Activated CD8-positive, alpha-beta memory T cell treated with anti-CD3 and anti-CD28 coated beads, Interleukin-2, amount 10 ng/mL, durations not matched to agents 7 days and 5 days (primary cell): ENCODE results near the gene H2BK1. TPM values are rescaled to one million over a fixed set of nuclear protein-coding genes. Genes with fewer than 3 reads are reported as not detected.

Source experiments
- ATAC-seq: fragments of 150-1000 bp; cut with Tn5 transposase; one replicate; pipeline ENCODE4 v1.10.0; 2021; ENCODE audit warnings: moderate library complexity
- CTCF ChIA-PET: fragments of 350-600 bp; sonication (Branson Sonifier 250); formaldehyde crosslinking; loops from one replicate; lab custom pipeline; 2021; ENCODE audit warnings: antibody characterized with exemption; lab: Charles Lee
- DNase-seq: peaks from one replicate; pipeline ENCODE4 v3.0.0-alpha.2; 2020
- H3K27ac Mint-ChIP-seq: one replicate; pipeline ENCODE4 v1.8.0; 2021; ENCODE audit warnings: mild to moderate bottlenecking, mixed read lengths
- H3K27me3 Mint-ChIP-seq: one replicate; pipeline ENCODE4 v1.8.0; 2021; ENCODE audit warnings: mixed read lengths
- H3K36me3 Mint-ChIP-seq: one replicate; pipeline ENCODE4 v1.8.0; 2021; ENCODE audit warnings: mild to moderate bottlenecking, mixed read lengths
- H3K4me1 Mint-ChIP-seq: one replicate; pipeline ENCODE4 v1.8.0; 2021; ENCODE audit warnings: mixed read lengths
- H3K4me3 Mint-ChIP-seq: one replicate; pipeline ENCODE4 v1.8.0; 2021; ENCODE audit warnings: mild to moderate bottlenecking, moderate library complexity, mixed read lengths
- H3K9me3 Mint-ChIP-seq: one replicate; pipeline ENCODE4 v1.8.0; 2022; ENCODE audit warnings: low read depth, mixed read lengths
- total RNA-seq, 2 experiments: library from RNA; stranded (reverse); gene quantifications; one replicate each; pipeline ENCODE4 v1.2.3, GENCODE V29; 2021

H2BK1 gene
- total RNA-seq = not detected

GRCh38 chr7:151210087-151210854, at the start of gene H2BK1:
H2BK1 (minus strand) TSS chr7:151210488; CDS start chr7:151210318, 170 bp downstream.
- Mint-ChIP-seq H3K4me1 (peaks cover 24% of the 10 kb centered on the region), H3K4me3 (no peak within 1 kb of the TSS), H3K9me3 (no peaks in the 10 kb centered on the region), H3K36me3 (peaks cover 12% of the 10 kb centered on the region), H3K27me3 (peaks cover 3% of the 10 kb centered on the region), H3K27ac (no peak within 1 kb of the TSS)
- no peak for DNase-seq
- no peak for ATAC-seq
- CTCF ChIA-PET = no interaction called here

- Mint-ChIP-seq H3K9me3 (no peaks in the 10 kb centered on the region), H3K4me1 (no peaks in the 10 kb centered on the region), H3K4me3 (no peak overlapping the region), H3K27me3 (peaks cover 40% of the 10 kb centered on the region), H3K36me3 (no peaks in the 10 kb centered on the region), H3K27ac (no peak overlapping the region)
- CTCF ChIA-PET = interaction anchor here (0.9 kb wide), 1 partner anchor 12 kb away, joined by 3 read pairs; no protein-coding TSS in a partner anchor
- ATAC-seq = no peak
- DNase-seq = no peak
Observed at GRCh38 chr7:151257990-151258389, 47.7 kb upstream of the H2BK1 start.

GRCh38 chr7:151256410-151257045, 46.2 kb upstream of the H2BK1 start:
- no peak overlapping the region for H3K27ac Mint-ChIP-seq
- DNase-seq (no peak), ATAC-seq (no peak)
- H3K9me3 Mint-ChIP-seq = no peaks in the 10 kb centered on the region
- CTCF ChIA-PET = interaction anchor here (0.7 to 2.3 kb wide), 4 partner anchors 9 to 133 kb away, joined by 3 to 8 read pairs (median 3); no protein-coding TSS in a partner anchor
- H3K4me3 Mint-ChIP-seq = no peak overlapping the region
- H3K27me3 Mint-ChIP-seq = peaks cover 48% of the 10 kb centered on the region
- no peaks in the 10 kb centered on the region for H3K36me3 Mint-ChIP-seq
- H3K4me1 Mint-ChIP-seq = no peaks in the 10 kb centered on the region

GRCh38 chr7:151255390-151255789, 45.1 kb upstream of the H2BK1 start:
- H3K27ac Mint-ChIP-seq = no peak overlapping the region
- H3K9me3 Mint-ChIP-seq = no peaks in the 10 kb centered on the region
- CTCF ChIA-PET = interaction anchor here (0.9 to 2.3 kb wide), 4 partner anchors 13 to 132 kb away, joined by 3 to 8 read pairs (median 3); no protein-coding TSS in a partner anchor
- no peak for DNase-seq
- peaks cover 55% of the 10 kb centered on the region for H3K27me3 Mint-ChIP-seq
- H3K4me1 Mint-ChIP-seq = peaks cover 2% of the 10 kb centered on the region
- ATAC-seq = no peak
- no peaks in the 10 kb centered on the region for H3K36me3 Mint-ChIP-seq
- no peak overlapping the region for H3K4me3 Mint-ChIP-seq

- Mint-ChIP-seq H3K27me3 (peaks cover 61% of the 10 kb centered on the region), H3K9me3 (no peaks in the 10 kb centered on the region), H3K27ac (no peak overlapping the region), H3K4me1 (peaks cover 2% of the 10 kb centered on the region), H3K36me3 (no peaks in the 10 kb centered on the region), H3K4me3 (no peak overlapping the region)
- ATAC-seq = no peak
- CTCF ChIA-PET = interaction anchor here (0.9 to 2.3 kb wide), 4 partner anchors 12 to 131 kb away, joined by 3 to 8 read pairs (median 3); no protein-coding TSS in a partner anchor
- DNase-seq = no peak
Observed at GRCh38 chr7:151254851-151255250, 44.6 kb upstream of the H2BK1 start.

- no peaks in the 10 kb centered on the region for H3K36me3 Mint-ChIP-seq
- H3K27ac Mint-ChIP-seq = no peak overlapping the region
- no peak for ATAC-seq
- CTCF ChIA-PET = interaction anchor here (1.6 kb wide), 1 partner anchor 12 kb away, joined by 3 read pairs; no protein-coding TSS in a partner anchor
- no peak overlapping the region for H3K4me3 Mint-ChIP-seq
- no peak for DNase-seq
- no peaks in the 10 kb centered on the region for H3K9me3 Mint-ChIP-seq
- peaks cover 3% of the 10 kb centered on the region for H3K4me1 Mint-ChIP-seq
- peaks cover 66% of the 10 kb centered on the region for H3K27me3 Mint-ChIP-seq
Observed at GRCh38 chr7:151254316-151254715, 44.0 kb upstream of the H2BK1 start.

- Mint-ChIP-seq H3K4me3 (no peak overlapping the region), H3K4me1 (peaks cover 8% of the 10 kb centered on the region), H3K9me3 (no peaks in the 10 kb centered on the region), H3K27ac (no peak overlapping the region), H3K36me3 (no peaks in the 10 kb centered on the region), H3K27me3 (peaks cover 72% of the 10 kb centered on the region)
- ATAC-seq = no peak
- CTCF ChIA-PET = interaction anchor here (1.0 to 1.4 kb wide), 2 partner anchors 9 to 83 kb away, joined by 3 to 5 read pairs; no protein-coding TSS in a partner anchor
- no peak for DNase-seq
Observed at GRCh38 chr7:151252961-151253711, 42.8 kb upstream of the H2BK1 start.

- Mint-ChIP-seq H3K4me1 (peaks cover 10% of the 10 kb centered on the region), H3K4me3 (no peak overlapping the region), H3K27ac (no peak overlapping the region), H3K36me3 (no peaks in the 10 kb centered on the region), H3K9me3 (no peaks in the 10 kb centered on the region), H3K27me3 (peaks cover 72% of the 10 kb centered on the region)
- CTCF ChIA-PET = interaction anchor here (1.0 to 1.4 kb wide), 2 partner anchors 8 to 83 kb away, joined by 3 to 5 read pairs; no protein-coding TSS in a partner anchor
- no peak for ATAC-seq
- DNase-seq = no peak
Observed at GRCh38 chr7:151252561-151252835, 42.2 kb upstream of the H2BK1 start.

GRCh38 chr7:151251689-151252560, 41.6 kb upstream of the H2BK1 start:
- Mint-ChIP-seq H3K4me3 (no peak overlapping the region), H3K36me3 (no peaks in the 10 kb centered on the region), H3K4me1 (peaks cover 10% of the 10 kb centered on the region), H3K27me3 (peaks cover 78% of the 10 kb centered on the region), H3K9me3 (no peaks in the 10 kb centered on the region), H3K27ac (no peak overlapping the region)
- CTCF ChIA-PET = interaction anchor here (1.4 kb wide), 1 partner anchor 82 kb away, joined by 5 read pairs; no protein-coding TSS in a partner anchor
- DNase-seq (no peak), ATAC-seq (no peak)

GRCh38 chr7:151251328-151251688, 41.0 kb upstream of the H2BK1 start:
- DNase-seq = no peak
- Mint-ChIP-seq H3K36me3 (no peaks in the 10 kb centered on the region), H3K9me3 (no peaks in the 10 kb centered on the region), H3K4me3 (no peak overlapping the region), H3K4me1 (peaks cover 10% of the 10 kb centered on the region), H3K27ac (no peak overlapping the region), H3K27me3 (peaks cover 78% of the 10 kb centered on the region)
- no peak for ATAC-seq
- CTCF ChIA-PET = interaction anchor here (1.1 to 2.2 kb wide), 2 partner anchors 8 to 53 kb away, joined by 3 to 5 read pairs; no protein-coding TSS in a partner anchor

GRCh38 chr7:151250181-151251132, 40.2 kb upstream of the H2BK1 start:
- H3K36me3 Mint-ChIP-seq = no peaks in the 10 kb centered on the region
- peaks cover 14% of the 10 kb centered on the region for H3K4me1 Mint-ChIP-seq
- ATAC-seq = no peak
- no peaks in the 10 kb centered on the region for H3K9me3 Mint-ChIP-seq
- H3K4me3 Mint-ChIP-seq = no peak overlapping the region
- CTCF ChIA-PET = interaction anchor here (0.7 to 2.2 kb wide), 4 partner anchors 9 to 54 kb away, joined by 3 to 5 read pairs (median 3); partner anchors contain the start of gene ABCF2
- no peak for DNase-seq
- peaks cover 81% of the 10 kb centered on the region for H3K27me3 Mint-ChIP-seq
- H3K27ac Mint-ChIP-seq = no peak overlapping the region
